A549 (cell line): ENCODE measurements around the gene MDFIC.

ENCODE experiments used
- BHLHE40 ChIP-seq: IDR thresholded peaks from 2 replicates; pipeline ENCODE4 v1.6.1; 2012; ENCODE audit warnings: low read depth, low read length, inconsistent platforms
- CBX2 ChIP-seq: fragments of 200-600 bp; sonication (generic); IDR thresholded peaks from 2 replicates; pipeline ENCODE4 v1.6.1; 2016; ENCODE audit warnings: low read depth, mild to moderate bottlenecking, borderline replicate concordance
- CHD2 ChIP-seq: fragments of 150-350 bp; IDR thresholded peaks from 2 replicates; pipeline ENCODE4 v1.6.1; 2014; ENCODE audit warnings: low read length; ENCODE audit not compliant: partially characterized antibody
- CHD4 ChIP-seq: fragments of 200-600 bp; sonication (generic); IDR thresholded peaks from 2 replicates; pipeline ENCODE4 v1.6.1; 2016; ENCODE audit warnings: antibody characterized with exemption, mild to moderate bottlenecking, borderline replicate concordance
- CTCF ChIP-seq: fragments of >200 bp; sonication (Bioruptor Twin); formaldehyde crosslinking; IDR thresholded peaks from 3 replicates; pipeline ENCODE4 v1.5.1; 2016
- HDAC2 ChIP-seq: fragments of 200-600 bp; sonication (generic); IDR thresholded peaks from 2 replicates; pipeline ENCODE4 v1.6.1; 2016
- POLR2A ChIP-seq: IDR thresholded peaks from 2 replicates; pipeline ENCODE4 v1.6.1; 2012; ENCODE audit warnings: mild to moderate bottlenecking, low read length
- RAD21 ChIP-seq, 2 experiments: fragments of >200 bp in 1 of 2; sonication (Bioruptor Twin) in 1 of 2; formaldehyde crosslinking in 1 of 2; IDR thresholded peaks in 1 of 2; conservative IDR thresholded peaks in 1 of 2; 2 replicates in 1 of 2; 3 replicates in 1 of 2; pipeline ENCODE4 v1.6.1; 2012 to 2018; ENCODE audit warnings: inconsistent platforms in 1 of 2
- SMC3 ChIP-seq: fragments of >200 bp; sonication (Bioruptor Twin); formaldehyde crosslinking; IDR thresholded peaks from 3 replicates; pipeline ENCODE4 v1.6.1; 2018; ENCODE audit warnings: inconsistent platforms
- TF ChIP-seq, protein P1 (sequence below): IDR thresholded peaks from 2 replicates; pipeline ENCODE4 v1.6.1; 2012
- TF ChIP-seq, protein P2 (sequence below): fragments of 200-600 bp; sonication (generic); IDR thresholded peaks from 2 replicates; pipeline ENCODE4 v1.6.1; 2016; ENCODE audit warnings: antibody characterized with exemption, mild to moderate bottlenecking, moderate library complexity

GRCh38 chr7:114959931-114960330, 38.0 kb downstream of the MDFIC start:
- TF ChIP-seq POLR2A: no peak
- TF ChIP-seq CTCF: no peak
- TF ChIP-seq HDAC2: no peak
- TF ChIP-seq, protein P1, sequence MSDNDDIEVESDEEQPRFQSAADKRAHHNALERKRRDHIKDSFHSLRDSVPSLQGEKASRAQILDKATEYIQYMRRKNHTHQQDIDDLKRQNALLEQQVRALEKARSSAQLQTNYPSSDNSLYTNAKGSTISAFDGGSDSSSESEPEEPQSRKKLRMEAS: no peak
- no peak for TF ChIP-seq CHD4
- no peak for TF ChIP-seq CBX2
- no peak for TF ChIP-seq CHD2
- no peak for TF ChIP-seq SMC3
- TF ChIP-seq BHLHE40: no peak
- no peak for TF ChIP-seq RAD21 (conservative IDR thresholded peaks at IDR 0.05 in 1 of 2, IDR thresholded peaks at IDR 0.05 in 1 of 2)
- TF ChIP-seq, protein P2, sequence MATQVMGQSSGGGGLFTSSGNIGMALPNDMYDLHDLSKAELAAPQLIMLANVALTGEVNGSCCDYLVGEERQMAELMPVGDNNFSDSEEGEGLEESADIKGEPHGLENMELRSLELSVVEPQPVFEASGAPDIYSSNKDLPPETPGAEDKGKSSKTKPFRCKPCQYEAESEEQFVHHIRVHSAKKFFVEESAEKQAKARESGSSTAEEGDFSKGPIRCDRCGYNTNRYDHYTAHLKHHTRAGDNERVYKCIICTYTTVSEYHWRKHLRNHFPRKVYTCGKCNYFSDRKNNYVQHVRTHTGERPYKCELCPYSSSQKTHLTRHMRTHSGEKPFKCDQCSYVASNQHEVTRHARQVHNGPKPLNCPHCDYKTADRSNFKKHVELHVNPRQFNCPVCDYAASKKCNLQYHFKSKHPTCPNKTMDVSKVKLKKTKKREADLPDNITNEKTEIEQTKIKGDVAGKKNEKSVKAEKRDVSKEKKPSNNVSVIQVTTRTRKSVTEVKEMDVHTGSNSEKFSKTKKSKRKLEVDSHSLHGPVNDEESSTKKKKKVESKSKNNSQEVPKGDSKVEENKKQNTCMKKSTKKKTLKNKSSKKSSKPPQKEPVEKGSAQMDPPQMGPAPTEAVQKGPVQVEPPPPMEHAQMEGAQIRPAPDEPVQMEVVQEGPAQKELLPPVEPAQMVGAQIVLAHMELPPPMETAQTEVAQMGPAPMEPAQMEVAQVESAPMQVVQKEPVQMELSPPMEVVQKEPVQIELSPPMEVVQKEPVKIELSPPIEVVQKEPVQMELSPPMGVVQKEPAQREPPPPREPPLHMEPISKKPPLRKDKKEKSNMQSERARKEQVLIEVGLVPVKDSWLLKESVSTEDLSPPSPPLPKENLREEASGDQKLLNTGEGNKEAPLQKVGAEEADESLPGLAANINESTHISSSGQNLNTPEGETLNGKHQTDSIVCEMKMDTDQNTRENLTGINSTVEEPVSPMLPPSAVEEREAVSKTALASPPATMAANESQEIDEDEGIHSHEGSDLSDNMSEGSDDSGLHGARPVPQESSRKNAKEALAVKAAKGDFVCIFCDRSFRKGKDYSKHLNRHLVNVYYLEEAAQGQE: no peak
